Right lobe of liver (tissue), 6 donors: Measurements from ENCODE around the gene INPP5D. TPM values are rescaled to one million over a fixed set of nuclear protein-coding genes. Genes with fewer than 3 reads are reported as not detected.
"Not testable (repeated sequence)": the region's sequence is repeated elsewhere in the genome, so short reads cannot be mapped to it uniquely, and the experiment has no call there.

Experiments used
- ATAC-seq, 4 donors: fragments of 200-7000 bp; cut with Tn5 transposase; one replicate each; pipeline ENCODE4 v1.9.1; 2020; ENCODE audit warnings: mild to moderate bottlenecking in 4 of 4, moderate library complexity in 4 of 4
- DNase-seq, 3 donors: peaks; one replicate each; pipeline ENCODE4 v3.0.0-alpha.2; 2020
- H3K27ac ChIP-seq, 3 donors: fragments of 200-600 bp; one replicate each; pipeline ENCODE4 v1.8.0; 2022
- H3K27me3 ChIP-seq, 2 donors: fragments of 200-600 bp; one replicate each; pipeline ENCODE4 v1.8.0; 2022
- H3K36me3 ChIP-seq, 4 donors: fragments of 200-600 bp; sonication (generic) in 1 of 4; one replicate each; pipeline versions ENCODE4 v1.5.1 to v1.8.0; 2017 to 2022; ENCODE audit warnings: control low read depth in 1 of 4
- H3K4me1 ChIP-seq, 4 donors: fragments of 200-600 bp; sonication (generic) in 1 of 4; one replicate each; pipeline versions ENCODE4 v1.5.1 to v1.8.0; 2017 to 2022; ENCODE audit warnings: control low read depth in 1 of 4
- H3K4me3 ChIP-seq, 3 donors: fragments of 200-600 bp; one replicate each; pipeline ENCODE4 v1.8.0; 2022
- H3K9me3 ChIP-seq, 4 donors: fragments of 200-600 bp; sonication (generic) in 1 of 4; one replicate each; pipeline versions ENCODE4 v1.5.1 to v1.8.0; 2017 to 2022; ENCODE audit warnings: control low read depth in 1 of 4
- CTCF ChIP-seq, 4 donors: fragments of 200-600 bp in 3 of 4; fragments of 450-650 bp in 1 of 4; IDR thresholded peaks; one replicate each; pipeline versions ENCODE4 v1.5.1 to v1.8.0; 2016 to 2022; ENCODE audit warnings: antibody characterized with exemption in 4 of 4, mild to moderate bottlenecking in 2 of 4
- POLR2A ChIP-seq: fragments of 450-650 bp; IDR thresholded peaks from one replicate; pipeline ENCODE4 v1.6.1; 2017; ENCODE audit warnings: antibody characterized with exemption, mild to moderate bottlenecking
- WGBS: methylation state at CpG from one replicate; pipeline ENCODE4 v1.1.6; 2018; ENCODE audit warnings: low coverage, low lambda C conversion rate; ENCODE audit not compliant: insufficient coverage; ENCODE audit errors: missing lambda C conversion rate; 5-methylcytosine and 5-hydroxymethylcytosine counted together
- intact Hi-C, 2 donors: fragments of 100-400 bp; cut with DNase I; formaldehyde crosslinking; loops; one replicate each; pipeline versions ENCODE4 v1.11.2 to v1.14.1; 2022
- total RNA-seq, 6 experiments: library from RNA; depleted of rRNA in 2 of 6; stranded (reverse); fragments of >200 nt in 2 of 6; fragmentation: NEBNext Ultra II Directional in 3 of 6; extraction: Animal tissue kit (Norgen Biotek cat#: 25700) in 3 of 6; gene quantifications; one replicate each; pipeline versions ENCODE4 v1.1.0 to v1.2.4, GENCODE V29; 2016 to 2023
- donor health status: DM: no; HTN: yes; CAD: no.
- donor health status: DM: no; HTN: no; CAD: no.
- donor health status: DM: no; HTN: no; CAD: no.
- donor health status: DM: no; HTN: yes; CAD: no.
- donor health status: DM: no; HTN: yes; CAD: no.

Gene INPP5D
- total RNA-seq, 6 experiments from 2014 or later, result 3.5 to 8.1 (median 5.5) TPM

DNA sequence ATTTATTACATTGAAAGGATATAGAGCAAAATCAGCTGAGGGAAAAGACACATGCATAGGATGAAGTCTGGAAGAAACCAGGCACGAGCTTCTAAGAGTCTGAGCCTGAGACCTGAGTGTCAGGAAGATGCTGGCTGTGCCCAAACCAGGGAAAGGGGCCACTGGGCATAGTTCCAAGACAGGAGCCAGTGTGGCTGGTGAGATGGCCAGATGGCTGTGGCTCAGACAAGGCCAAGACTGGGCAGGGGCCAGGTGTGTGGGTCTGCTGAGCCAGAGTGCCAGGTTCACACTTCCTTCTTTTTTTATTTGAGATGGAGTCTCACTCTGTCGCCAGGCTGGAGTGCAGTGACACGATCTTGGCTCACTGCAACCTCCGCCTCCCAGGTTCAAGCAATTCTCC is 95.9 kb downstream of the INPP5D start:
- TF ChIP-seq POLR2A, result no peak
- TF ChIP-seq CTCF (IDR thresholded peaks at IDR 0.05), result no peak
- intact Hi-C loops, result no loop called here
- H3K9me3 ChIP-seq, result no peaks in the 10 kb centered on the region
- H3K36me3 ChIP-seq, result no peaks in the 10 kb centered on the region
- H3K4me1 ChIP-seq, result no peaks in the 10 kb centered on the region
- WGBS, result 60% methylated on average over 1 of the region's 4 CpGs
- no peak overlapping the region for H3K27ac ChIP-seq
- no peak overlapping the region for H3K4me3 ChIP-seq
- no peak for ATAC-seq
- no peaks in the 10 kb centered on the region for H3K27me3 ChIP-seq
- DNase-seq, result no peak

DNA sequence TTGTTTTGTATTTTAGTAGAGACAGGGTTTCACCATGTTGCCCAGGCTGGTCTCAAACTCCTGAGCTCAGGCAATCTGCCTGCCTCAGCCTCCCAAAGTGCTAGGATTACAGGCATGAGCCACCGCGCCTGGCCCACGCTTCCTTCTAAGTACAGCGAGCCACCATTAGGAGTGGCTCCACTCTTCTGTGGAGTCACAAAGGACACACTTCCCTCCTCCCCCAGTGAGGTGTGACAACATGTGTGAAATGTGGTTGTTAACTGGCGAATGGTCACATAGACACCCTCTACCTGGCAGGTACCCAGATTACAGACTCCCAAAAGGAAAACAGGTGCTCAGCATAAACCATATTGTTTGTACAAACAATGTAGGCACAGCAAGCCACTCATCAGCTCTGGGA is 96.3 kb downstream of the INPP5D start:
- H3K4me1 ChIP-seq, H3K9me3 ChIP-seq, H3K4me3 ChIP-seq, DNase-seq, H3K36me3 ChIP-seq, ATAC-seq, H3K27me3 ChIP-seq, intact Hi-C loops, H3K27ac ChIP-seq: not testable (repeated sequence)
- 89% methylated on average over 4 of the region's 5 CpGs for WGBS

DNA sequence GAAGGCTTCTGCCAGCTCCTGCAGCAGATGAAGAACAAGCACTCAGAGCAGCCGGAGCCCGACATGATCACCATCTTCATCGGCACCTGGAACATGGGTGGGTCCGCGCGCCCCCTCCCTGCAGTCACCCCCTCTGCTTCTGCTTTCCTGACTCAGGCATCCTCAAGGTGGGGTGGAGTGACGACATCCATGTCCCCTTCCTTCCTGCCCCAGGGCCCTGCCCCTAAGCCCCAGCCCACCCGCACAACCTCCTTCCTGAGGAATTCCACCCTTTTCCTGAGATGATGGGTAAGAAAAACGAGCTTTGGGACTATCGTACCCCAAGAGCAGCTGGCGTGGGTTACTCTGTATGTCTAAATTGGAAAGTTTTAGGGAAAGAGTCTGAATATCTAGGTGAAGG is 101.6 kb downstream of the INPP5D start:
- no peak overlapping the region for H3K27ac ChIP-seq
- no peak for ATAC-seq
- no peak for DNase-seq
- no peaks in the 10 kb centered on the region for H3K36me3 ChIP-seq
- no peaks in the 10 kb centered on the region for H3K9me3 ChIP-seq
- H3K27me3 ChIP-seq, result no peaks in the 10 kb centered on the region
- 59% methylated on average over 5 of the region's 11 CpGs for WGBS
- H3K4me1 ChIP-seq, result no peaks in the 10 kb centered on the region
- TF ChIP-seq CTCF (IDR thresholded peaks at IDR 0.05) (no peak), POLR2A (no peak)
- intact Hi-C loops, result no loop called here
- H3K4me3 ChIP-seq, result no peak overlapping the region

- Histone ChIP-seq H3K9me3 (no peaks in the 10 kb centered on the region), H3K4me1 (no peaks in the 10 kb centered on the region), H3K36me3 (no peaks in the 10 kb centered on the region), H3K4me3 (no peak overlapping the region), H3K27ac (no peak overlapping the region), H3K27me3 (no peaks in the 10 kb centered on the region)
- 70% methylated on average over 2 of the region's 8 CpGs for WGBS
- ATAC-seq (no peak), DNase-seq (no peak)
- TF ChIP-seq POLR2A (no peak), CTCF (IDR thresholded peaks at IDR 0.05) (no peak)
- intact Hi-C loops, result no loop called here
Observed at GRCh38 chr2:233162770-233163169, 102.6 kb downstream of the INPP5D start.

DNA sequence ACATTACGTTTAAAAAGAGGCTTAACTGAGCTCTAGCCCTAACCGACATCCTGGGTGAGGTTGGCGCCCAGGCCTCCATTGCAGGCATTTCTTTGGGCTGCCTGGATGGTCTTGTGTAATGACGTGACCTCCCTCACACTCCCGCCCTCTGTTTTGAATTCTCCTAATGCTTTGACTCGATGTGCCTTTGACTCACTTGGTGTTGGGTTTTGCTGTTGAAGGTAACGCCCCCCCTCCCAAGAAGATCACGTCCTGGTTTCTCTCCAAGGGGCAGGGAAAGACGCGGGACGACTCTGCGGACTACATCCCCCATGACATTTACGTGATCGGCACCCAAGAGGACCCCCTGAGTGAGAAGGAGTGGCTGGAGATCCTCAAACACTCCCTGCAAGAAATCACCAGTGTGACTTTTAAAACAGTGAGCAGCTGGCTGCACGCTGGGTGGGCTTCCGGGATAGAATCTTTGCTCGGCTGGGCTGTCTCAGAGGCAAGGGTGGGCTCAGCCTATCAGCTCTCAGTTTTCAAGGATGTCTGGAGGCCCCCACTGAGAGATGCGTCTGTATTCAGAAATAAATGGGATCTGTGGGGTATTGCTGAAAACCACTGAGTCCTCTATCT is 103.5 kb downstream of the INPP5D start:
- Histone ChIP-seq H3K9me3 (no peaks in the 10 kb centered on the region), H3K27ac (no peak overlapping the region), H3K27me3 (no peaks in the 10 kb centered on the region), H3K4me1 (no peaks in the 10 kb centered on the region), H3K4me3 (no peak overlapping the region), H3K36me3 (no peaks in the 10 kb centered on the region)
- WGBS, result 75% methylated on average over 12 of the region's 18 CpGs
- TF ChIP-seq CTCF (IDR thresholded peaks at IDR 0.05), result no peak
- TF ChIP-seq POLR2A, result no peak
- intact Hi-C loops, result no loop called here
- DNase-seq, result no peak
- ATAC-seq, result no peak
